ENCODE measurements around the gene SETD2. TPM values are rescaled to one million over a fixed set of nuclear protein-coding genes. Genes with fewer than 3 reads are reported as not detected.
A peak's percentile ranks its signal among the peaks of the same experiment; 100 is the strongest.

Gene SETD2
- total RNA-seq, 3 donors from 2014 or later (not counting 1 experiment from before 2014, with no cell fraction given) = 86.5 to 104 (median 95.9) TPM

DNA sequence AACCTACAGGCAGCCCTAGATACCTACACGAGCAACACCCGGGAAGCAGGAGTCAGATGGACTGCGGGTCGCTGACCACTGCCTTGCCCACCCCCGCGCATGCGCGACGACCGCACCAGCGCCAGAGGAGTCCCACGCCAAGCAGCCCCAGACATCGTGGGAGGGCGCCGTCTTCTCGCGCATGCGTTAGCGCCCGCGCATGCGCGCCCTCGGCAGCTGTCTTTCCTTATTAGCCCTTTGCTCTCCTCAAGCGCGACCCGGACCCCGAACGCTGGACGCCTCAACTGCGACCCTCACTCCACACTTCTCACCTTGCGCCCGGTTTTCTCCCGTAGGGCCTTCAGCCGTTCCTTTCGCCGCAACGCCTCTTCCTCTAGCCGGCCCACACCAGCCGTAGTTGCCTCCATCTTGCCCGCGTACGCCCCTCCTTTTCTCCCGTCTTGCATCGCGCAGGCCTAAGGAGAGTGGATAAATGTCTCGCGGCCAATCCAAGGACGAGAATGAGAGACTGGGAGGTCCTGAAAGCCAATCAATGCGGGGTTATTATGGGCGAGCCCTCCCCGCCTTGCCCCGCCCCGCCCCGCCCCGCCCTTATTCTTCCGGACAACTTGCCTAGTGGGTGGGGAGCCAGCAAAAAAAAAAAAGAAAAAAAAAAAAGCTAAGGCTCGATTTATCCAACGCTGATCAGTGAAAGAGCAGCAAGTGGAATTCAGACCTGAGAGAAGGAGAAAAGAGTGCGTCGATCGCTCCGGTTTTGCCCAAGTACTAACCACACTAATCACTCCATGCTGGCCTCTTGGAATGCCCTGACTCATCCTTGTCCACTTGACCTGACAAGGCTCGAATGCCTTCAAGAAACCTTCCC, 187.4 kb downstream of the SETD2 start, which contains the start of gene CCDC12:
Gene CCDC12 (minus strand): TSS at position 420 of the 865 bp plus-strand sequence. CDS start 13 bp downstream, at position 407.
- ATAC-seq (peak; percentile 73 to 89 (median 78)), DNase-seq (peak; percentile 93 to 98)
- WGBS (ENCODE audit: insufficient coverage) = under 1% methylated on average over 62 of the region's 64 CpGs
- Mint-ChIP-seq H3K27me3 (ENCODE audit: low read depth in 2 of 2) (no peaks in the 10 kb centered on the region), H3K4me1 (peaks cover 57 to 68% of the 10 kb centered on the region in 2 donors), H3K4me3 (peak within 1 kb of the TSS; percentile 96), H3K9me3 (no peaks in the 10 kb centered on the region), H3K36me3 (no peaks in the 10 kb centered on the region), H3K27ac (peak within 1 kb of the TSS; percentile 94)
- Histone ChIP-seq H3K36me3 (ENCODE audit: control insufficient read depth, insufficient read depth, low read length) (no peaks in the 10 kb centered on the region), H3K9me3 (ENCODE audit: control insufficient read depth, insufficient read depth, low read length) (no peaks in the 10 kb centered on the region), H3K4me1 (ENCODE audit: control insufficient read depth, insufficient read depth, low read length) (peaks cover 75% of the 10 kb centered on the region), H3K27me3 (ENCODE audit: control insufficient read depth, insufficient read depth, low read length) (no peaks in the 10 kb centered on the region), H3K27ac (ENCODE audit: low read length) (peak within 1 kb of the TSS; percentile 76), H3K4me3 (ENCODE audit: low read length) (peak within 1 kb of the TSS; percentile 64)
- TF ChIP-seq, protein P1, sequence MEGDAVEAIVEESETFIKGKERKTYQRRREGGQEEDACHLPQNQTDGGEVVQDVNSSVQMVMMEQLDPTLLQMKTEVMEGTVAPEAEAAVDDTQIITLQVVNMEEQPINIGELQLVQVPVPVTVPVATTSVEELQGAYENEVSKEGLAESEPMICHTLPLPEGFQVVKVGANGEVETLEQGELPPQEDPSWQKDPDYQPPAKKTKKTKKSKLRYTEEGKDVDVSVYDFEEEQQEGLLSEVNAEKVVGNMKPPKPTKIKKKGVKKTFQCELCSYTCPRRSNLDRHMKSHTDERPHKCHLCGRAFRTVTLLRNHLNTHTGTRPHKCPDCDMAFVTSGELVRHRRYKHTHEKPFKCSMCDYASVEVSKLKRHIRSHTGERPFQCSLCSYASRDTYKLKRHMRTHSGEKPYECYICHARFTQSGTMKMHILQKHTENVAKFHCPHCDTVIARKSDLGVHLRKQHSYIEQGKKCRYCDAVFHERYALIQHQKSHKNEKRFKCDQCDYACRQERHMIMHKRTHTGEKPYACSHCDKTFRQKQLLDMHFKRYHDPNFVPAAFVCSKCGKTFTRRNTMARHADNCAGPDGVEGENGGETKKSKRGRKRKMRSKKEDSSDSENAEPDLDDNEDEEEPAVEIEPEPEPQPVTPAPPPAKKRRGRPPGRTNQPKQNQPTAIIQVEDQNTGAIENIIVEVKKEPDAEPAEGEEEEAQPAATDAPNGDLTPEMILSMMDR (IDR thresholded peaks at IDR 0.05) = no peak
- intact Hi-C loops (cut with micrococcal nuclease) = loop anchor here (1.0 to 5.0 kb wide), 3 partner anchors 17 to 61 kb away; no protein-coding TSS in a partner anchor

DNA sequence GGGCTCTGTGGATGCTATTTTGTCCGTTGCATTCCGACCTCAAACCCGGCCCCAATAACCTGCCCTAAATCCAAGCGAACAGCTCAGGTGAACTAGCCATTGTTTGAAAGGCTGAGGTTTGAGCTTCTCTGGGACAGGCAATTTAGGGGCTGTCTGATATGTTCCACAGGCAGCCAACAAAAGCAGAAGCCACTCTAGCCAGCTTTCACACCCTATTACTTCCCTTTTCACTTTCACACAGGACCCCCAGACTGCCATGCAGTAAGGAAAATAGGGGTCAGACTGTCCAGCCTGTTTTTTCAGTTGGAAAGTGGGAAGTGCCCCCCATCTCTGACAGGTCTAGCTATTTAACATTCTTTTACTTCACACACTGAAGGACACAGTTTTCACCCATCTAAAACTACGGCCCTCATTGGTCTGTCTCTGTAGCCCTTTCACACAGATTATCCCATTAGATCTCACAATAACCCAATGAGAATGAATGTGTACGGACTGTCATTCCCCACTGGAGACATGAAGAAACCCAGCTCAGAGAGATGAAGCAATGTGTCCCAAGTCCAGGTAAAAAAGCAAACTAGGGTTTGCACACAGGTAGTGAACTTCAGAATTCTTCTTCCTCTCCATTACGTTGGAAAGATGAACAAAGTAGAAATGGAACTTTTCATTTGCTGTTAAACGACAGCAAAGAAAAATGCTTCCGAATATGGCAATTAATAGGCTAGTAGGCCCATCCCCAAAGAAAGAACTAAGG, 189.3 kb downstream of the SETD2 start:
- no peak overlapping the region for H3K4me3 ChIP-seq (ENCODE audit: low read length)
- intact Hi-C loops (cut with micrococcal nuclease) = loop anchor here (5.0 kb wide), 1 partner anchor 63 kb away; no protein-coding TSS in a partner anchor
- DNase-seq (no peak), ATAC-seq (no peak)
- no peaks in the 10 kb centered on the region for H3K9me3 ChIP-seq (ENCODE audit: control insufficient read depth, insufficient read depth, low read length)
- 68% methylated on average over 9 of the region's 9 CpGs for WGBS (ENCODE audit: insufficient coverage)
- Mint-ChIP-seq H3K36me3 (no peaks in the 10 kb centered on the region), H3K27me3 (ENCODE audit: low read depth in 2 of 2) (no peaks in the 10 kb centered on the region), H3K4me1 (peaks cover 72 to 77% of the 10 kb centered on the region in 2 donors), H3K4me3 (peak overlapping the region; percentile 76), H3K27ac (peak overlapping the region; percentile 78 to 84), H3K9me3 (no peaks in the 10 kb centered on the region)
- peaks cover 76% of the 10 kb centered on the region for H3K4me1 ChIP-seq (ENCODE audit: control insufficient read depth, insufficient read depth, low read length)
- H3K27ac ChIP-seq (ENCODE audit: low read length) = peak overlapping the region; percentile 8
- H3K27me3 ChIP-seq (ENCODE audit: control insufficient read depth, insufficient read depth, low read length) = no peaks in the 10 kb centered on the region
- no peaks in the 10 kb centered on the region for H3K36me3 ChIP-seq (ENCODE audit: control insufficient read depth, insufficient read depth, low read length)
- TF ChIP-seq, protein P1 (IDR thresholded peaks at IDR 0.05) = no peak

DNA sequence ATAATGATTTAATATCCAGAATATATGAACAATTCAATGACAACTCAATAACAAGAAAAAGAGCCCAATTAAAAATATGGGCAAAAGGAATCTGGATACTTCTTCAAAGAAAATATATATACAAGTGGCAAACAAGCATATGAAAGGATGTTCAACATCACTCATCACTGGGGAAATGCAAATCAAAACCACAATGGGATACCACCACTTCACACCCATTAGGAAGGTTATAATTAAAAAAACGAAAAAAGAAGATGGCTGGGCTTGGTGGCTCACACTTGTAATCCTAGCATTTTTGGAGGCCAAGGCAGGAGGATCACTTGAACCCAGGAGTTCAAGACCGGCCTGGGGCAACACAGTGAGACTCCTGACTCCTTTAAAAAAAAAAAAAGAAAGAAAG, 191.5 kb downstream of the SETD2 start:
- Mint-ChIP-seq H3K27me3 (ENCODE audit: low read depth in 2 of 2) (no peaks in the 10 kb centered on the region), H3K36me3 (no peaks in the 10 kb centered on the region), H3K27ac (peak overlapping the region; percentile 88 to 93), H3K4me1 (peaks cover 82 to 83% of the 10 kb centered on the region in 2 donors), H3K4me3 (peak overlapping the region; percentile 85), H3K9me3 (no peaks in the 10 kb centered on the region)
- ATAC-seq (no peak), DNase-seq (peak in 1 of 2 donors; percentile 65)
- TF ChIP-seq, protein P1 (IDR thresholded peaks at IDR 0.05) = no peak
- Histone ChIP-seq H3K27me3 (ENCODE audit: control insufficient read depth, insufficient read depth, low read length) (no peaks in the 10 kb centered on the region), H3K9me3 (ENCODE audit: control insufficient read depth, insufficient read depth, low read length) (no peaks in the 10 kb centered on the region), H3K27ac (ENCODE audit: low read length) (peak overlapping the region; percentile 7), H3K36me3 (ENCODE audit: control insufficient read depth, insufficient read depth, low read length) (peaks cover 2% of the 10 kb centered on the region), H3K4me1 (ENCODE audit: control insufficient read depth, insufficient read depth, low read length) (peaks cover 75% of the 10 kb centered on the region), H3K4me3 (ENCODE audit: low read length) (no peak overlapping the region)
- 40% methylated on average over 2 of the region's 2 CpGs for WGBS (ENCODE audit: insufficient coverage)
- intact Hi-C loops (cut with micrococcal nuclease) = no loop called here

Measured in natural killer cell (primary cell).